Neutrophil (primary cell): Measurements from ENCODE around the gene NCAM2.

ENCODE experiments used
- H3K27ac ChIP-seq: fragments of 200-600 bp; sonication (generic); 2 replicates; pipeline ENCODE4 v1.5.1; 2016; ENCODE audit warnings: mild to moderate bottlenecking, moderate library complexity
- H3K27me3 ChIP-seq: fragments of 200-600 bp; sonication (generic); 2 replicates; pipeline ENCODE4 v1.6.0; 2016; ENCODE audit warnings: mild to moderate bottlenecking
- H3K36me3 ChIP-seq: fragments of 200-600 bp; sonication (generic); 2 replicates; pipeline ENCODE4 v1.5.1; 2017
- H3K4me1 ChIP-seq, 2 experiments: fragments of 200-600 bp in 1 of 2; sonication (generic) in 1 of 2; 1 replicate in 1 of 2; 2 replicates in 1 of 2; pipeline versions ENCODE4 v1.5.1 to v1.6.1; 2013 to 2016; ENCODE audit warnings: low read depth in 1 of 2, low read length in 1 of 2, mild to moderate bottlenecking in 1 of 2, moderate library complexity in 1 of 2; ENCODE audit not compliant: control insufficient read depth in 1 of 2, insufficient read depth in 1 of 2
- H3K4me3 ChIP-seq, 2 experiments: fragments of 200-600 bp in 1 of 2; sonication (generic) in 1 of 2; 1 replicate in 1 of 2; 2 replicates in 1 of 2; pipeline ENCODE4 v1.5.1; 2013 to 2016; ENCODE audit warnings: low read depth in 1 of 2, low read length in 1 of 2, mild to moderate bottlenecking in 1 of 2, moderate library complexity in 1 of 2
- H3K9me3 ChIP-seq: fragments of 200-600 bp; sonication (generic); 2 replicates; pipeline ENCODE4 v1.5.1; 2016
- CTCF ChIP-seq: fragments of 200-600 bp; sonication (generic); IDR thresholded peaks from 2 replicates; pipeline ENCODE4 v1.5.1; 2016; ENCODE audit warnings: antibody characterized with exemption

NCAM2 gene

DNA sequence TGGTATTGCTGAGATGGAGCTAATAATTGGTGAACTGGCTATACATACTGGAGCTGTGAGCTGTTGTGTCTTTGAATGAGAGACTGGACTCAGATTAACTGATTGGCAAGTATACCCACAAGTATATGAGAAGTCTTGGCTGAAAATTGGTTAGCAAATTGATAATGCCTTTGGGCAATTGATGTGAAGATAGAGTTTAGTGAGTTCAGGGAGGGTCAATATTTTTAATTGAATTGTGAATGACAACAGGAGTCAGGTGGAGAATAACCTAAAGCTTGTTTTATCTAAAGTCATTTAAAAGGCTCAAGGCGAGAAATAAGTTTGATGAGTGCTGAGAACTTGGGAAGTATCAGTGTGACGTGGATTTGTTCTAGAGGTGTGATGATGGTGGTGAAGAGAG lies 27.5 kb downstream of the NCAM2 start:
- H3K27ac ChIP-seq, result no peak overlapping the region
- H3K27me3 ChIP-seq, result no peaks in the 10 kb centered on the region
- H3K36me3 ChIP-seq, result no peaks in the 10 kb centered on the region
- no peak for TF ChIP-seq CTCF
- H3K4me3 ChIP-seq, result no peak overlapping the region
- no peaks in the 10 kb centered on the region for H3K9me3 ChIP-seq
- H3K4me1 ChIP-seq, result peaks cover 0 to 10% of the 10 kb centered on the region in 2 experiments

- Histone ChIP-seq H3K27ac (no peak overlapping the region), H3K36me3 (no peaks in the 10 kb centered on the region), H3K9me3 (no peaks in the 10 kb centered on the region), H3K27me3 (no peaks in the 10 kb centered on the region), H3K4me1 (peaks cover 0 to 10% of the 10 kb centered on the region in 2 experiments), H3K4me3 (no peak overlapping the region)
- TF ChIP-seq CTCF, result no peak
These were observed 30.1 kb downstream of the NCAM2 start for GRCh38 chr21:21028275-21028820.

DNA sequence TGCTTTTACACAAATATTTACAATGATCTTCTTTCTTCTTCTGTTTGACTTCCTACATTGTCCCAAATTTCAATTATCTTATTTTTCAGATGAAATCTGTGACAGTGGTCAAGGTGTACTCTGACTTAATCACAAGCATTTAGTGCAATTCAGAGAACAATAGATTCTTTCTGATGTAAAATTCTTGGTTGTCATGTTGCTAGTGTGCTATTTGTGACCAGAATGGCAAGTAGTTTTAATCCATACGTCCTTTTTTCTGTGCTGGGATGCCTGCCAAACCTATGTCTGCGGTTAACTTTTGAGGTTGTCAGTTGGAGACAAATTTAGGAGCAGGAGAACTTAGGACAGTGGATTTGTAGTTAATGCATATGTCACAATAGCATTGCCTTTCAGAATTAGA lies 31.0 kb downstream of the NCAM2 start:
- TF ChIP-seq CTCF, result no peak
- Histone ChIP-seq H3K9me3 (no peaks in the 10 kb centered on the region), H3K27me3 (no peaks in the 10 kb centered on the region)

DNA sequence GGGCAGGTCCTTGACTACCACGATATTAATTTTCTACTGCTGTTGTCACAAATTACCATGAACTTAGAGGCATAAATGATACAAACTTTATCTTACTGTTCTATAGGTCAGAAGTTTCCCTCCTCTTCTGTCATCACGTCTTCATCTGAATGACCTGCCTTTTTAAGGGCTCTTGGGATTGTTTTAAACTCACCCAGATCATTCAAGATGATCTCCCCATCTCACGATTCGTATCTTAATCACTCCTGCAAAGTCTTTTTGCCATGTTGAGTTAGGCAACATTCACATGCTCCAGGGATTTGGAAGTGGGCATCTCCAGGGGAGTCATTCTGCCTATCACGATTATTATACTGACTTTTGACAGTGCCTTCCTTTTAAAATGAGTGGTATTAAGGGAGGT lies 32.1 kb downstream of the NCAM2 start:
- Histone ChIP-seq H3K4me3 (no peak overlapping the region), H3K4me1 (peaks cover 8 to 23% of the 10 kb centered on the region in 2 experiments), H3K27ac (no peak overlapping the region), H3K27me3 (no peaks in the 10 kb centered on the region), H3K36me3 (no peaks in the 10 kb centered on the region), H3K9me3 (no peaks in the 10 kb centered on the region)
- TF ChIP-seq CTCF, result no peak

More for the DNA sequence above, 31.0 kb downstream of the NCAM2 start:
- Histone ChIP-seq H3K4me1 (peaks cover 1 to 15% of the 10 kb centered on the region in 2 experiments), H3K27ac (no peak overlapping the region), H3K36me3 (no peaks in the 10 kb centered on the region), H3K4me3 (no peak overlapping the region)

DNA sequence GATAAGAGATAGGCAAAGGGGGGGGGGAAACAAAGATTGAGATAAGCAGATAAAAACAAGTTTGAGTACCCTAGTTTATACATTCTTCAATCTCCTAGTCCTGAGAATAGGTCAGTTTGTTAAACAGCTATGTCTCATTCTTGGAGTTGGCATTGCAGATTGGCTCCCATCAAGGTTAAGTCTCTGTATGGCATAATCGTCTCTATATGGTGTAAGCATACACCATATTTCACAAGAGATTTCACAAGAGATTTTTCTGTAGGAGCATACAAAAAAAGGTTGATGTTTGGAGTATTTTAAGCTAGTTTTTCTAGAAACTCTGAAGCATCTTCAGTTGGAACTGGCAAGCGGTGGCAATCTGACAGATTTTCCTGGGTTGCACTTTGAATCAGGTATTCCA lies 35.8 kb downstream of the NCAM2 start:
- Histone ChIP-seq H3K36me3 (no peaks in the 10 kb centered on the region), H3K9me3 (no peaks in the 10 kb centered on the region), H3K4me3 (no peak overlapping the region), H3K27me3 (no peaks in the 10 kb centered on the region), H3K4me1 (peaks cover 8 to 17% of the 10 kb centered on the region in 2 experiments), H3K27ac (no peak overlapping the region)
- TF ChIP-seq CTCF, result no peak
